ENCODE results near the gene SFXN4. TPM values are rescaled to one million over a fixed set of nuclear protein-coding genes. Genes with fewer than 3 reads are reported as not detected.
"Not testable (repeated sequence)": the region's sequence is repeated elsewhere in the genome, so short reads cannot be mapped to it uniquely, and the experiment has no call there.

Gene SFXN4
- total and polyA plus RNA-seq, 9 donors, result 11.8 to 54.9 (median 18.9) TPM

DNA sequence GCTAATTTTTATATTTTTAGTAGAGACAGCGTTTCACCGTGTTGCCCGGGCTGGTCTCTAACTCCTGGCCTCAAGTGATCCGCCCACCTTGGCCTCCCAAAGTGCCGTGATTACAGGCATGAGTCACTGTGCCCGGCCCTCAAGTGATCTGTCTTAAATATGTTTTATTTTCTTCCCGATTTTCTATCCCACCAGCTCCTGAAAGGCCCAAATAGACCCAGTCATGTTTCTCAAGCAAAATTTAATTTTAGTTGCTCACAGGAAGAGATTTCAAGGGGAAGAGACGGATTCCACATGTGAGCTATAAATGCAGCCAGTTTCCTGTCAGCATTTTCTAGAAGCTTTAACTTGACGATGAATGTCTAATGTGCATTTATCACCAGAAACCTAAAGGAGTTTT lies 49.6 kb downstream of the SFXN4 start:
- no peak overlapping the region for H3K4me3 ChIP-seq
- H3K4me1 ChIP-seq (ENCODE audit: insufficient read depth), result no peaks in the 10 kb centered on the region
- intact Hi-C loops (cut with DNase I), result no loop called here
- no peak for DNase-seq
- H3K27me3 ChIP-seq, result no peaks in the 10 kb centered on the region
- no peaks in the 10 kb centered on the region for H3K9me3 ChIP-seq
- 71 to 83% (median 82%) methylated on average over 9 of the region's 9 CpGs for WGBS, 3 donors
- TF ChIP-seq EP300 (IDR thresholded peaks at IDR 0.05) (no peak), POLR2A (IDR thresholded peaks at IDR 0.05) (no peak)
- TF ChIP-seq, protein P1, sequence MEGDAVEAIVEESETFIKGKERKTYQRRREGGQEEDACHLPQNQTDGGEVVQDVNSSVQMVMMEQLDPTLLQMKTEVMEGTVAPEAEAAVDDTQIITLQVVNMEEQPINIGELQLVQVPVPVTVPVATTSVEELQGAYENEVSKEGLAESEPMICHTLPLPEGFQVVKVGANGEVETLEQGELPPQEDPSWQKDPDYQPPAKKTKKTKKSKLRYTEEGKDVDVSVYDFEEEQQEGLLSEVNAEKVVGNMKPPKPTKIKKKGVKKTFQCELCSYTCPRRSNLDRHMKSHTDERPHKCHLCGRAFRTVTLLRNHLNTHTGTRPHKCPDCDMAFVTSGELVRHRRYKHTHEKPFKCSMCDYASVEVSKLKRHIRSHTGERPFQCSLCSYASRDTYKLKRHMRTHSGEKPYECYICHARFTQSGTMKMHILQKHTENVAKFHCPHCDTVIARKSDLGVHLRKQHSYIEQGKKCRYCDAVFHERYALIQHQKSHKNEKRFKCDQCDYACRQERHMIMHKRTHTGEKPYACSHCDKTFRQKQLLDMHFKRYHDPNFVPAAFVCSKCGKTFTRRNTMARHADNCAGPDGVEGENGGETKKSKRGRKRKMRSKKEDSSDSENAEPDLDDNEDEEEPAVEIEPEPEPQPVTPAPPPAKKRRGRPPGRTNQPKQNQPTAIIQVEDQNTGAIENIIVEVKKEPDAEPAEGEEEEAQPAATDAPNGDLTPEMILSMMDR (IDR thresholded peaks at IDR 0.05), result no peak
- H3K27ac ChIP-seq, result no peak overlapping the region
- H3K36me3 ChIP-seq, result no peaks in the 10 kb centered on the region

DNA sequence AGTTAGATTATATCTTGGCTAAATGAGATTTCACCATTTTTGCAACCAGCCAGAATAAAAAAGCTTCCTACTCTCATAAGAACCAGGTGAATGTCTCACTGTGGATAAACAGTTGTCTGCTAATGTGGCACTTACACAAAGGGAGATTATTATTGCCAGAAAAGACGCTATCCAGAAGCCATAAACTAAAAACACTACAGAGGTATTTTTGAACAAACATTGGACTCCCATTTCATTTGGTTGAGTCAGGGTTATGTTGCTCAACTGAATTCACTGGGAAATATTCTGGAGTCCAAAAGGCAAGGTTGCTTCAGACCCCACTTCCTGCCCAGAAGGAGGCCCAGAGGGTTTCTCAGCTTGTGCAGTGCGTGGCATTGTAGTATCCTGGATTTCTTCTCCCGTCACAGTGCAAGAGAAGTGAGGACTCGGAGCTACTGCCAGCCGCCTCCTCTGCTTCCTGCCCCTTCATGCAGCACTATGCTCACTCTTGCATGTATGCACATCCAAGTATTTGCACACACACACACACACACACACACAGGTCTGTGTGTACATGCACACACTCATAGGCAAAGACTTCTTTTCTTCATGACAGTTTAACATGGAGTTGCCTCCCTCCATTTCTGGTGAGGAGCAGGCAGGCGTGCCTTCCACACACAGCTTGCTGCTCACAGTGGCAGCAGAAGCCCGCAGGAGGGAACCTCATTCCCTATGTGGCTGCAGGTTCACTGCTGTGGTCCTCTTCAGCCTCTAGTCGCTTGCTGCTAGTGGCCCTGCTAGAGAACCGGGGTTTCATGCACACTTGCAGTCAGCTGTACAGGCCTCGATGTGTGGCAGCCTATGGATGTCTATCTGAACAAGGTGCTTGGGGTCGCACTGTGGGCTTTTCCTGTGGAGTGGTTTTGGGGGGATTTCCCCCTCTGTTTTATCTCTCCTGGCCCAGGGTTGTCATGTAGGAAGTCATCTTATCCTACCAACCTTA lies 51.5 kb downstream of the SFXN4 start:
- H3K4me1 ChIP-seq (ENCODE audit: insufficient read depth), result no peaks in the 10 kb centered on the region
- no peaks in the 10 kb centered on the region for H3K27me3 ChIP-seq
- no peak overlapping the region for H3K27ac ChIP-seq
- no peak for DNase-seq
- 78 to 82% (median 79%) methylated on average over 11 of the region's 11 CpGs for WGBS, 3 donors
- TF ChIP-seq EP300 (IDR thresholded peaks at IDR 0.05), result no peak
- no peak for TF ChIP-seq POLR2A (IDR thresholded peaks at IDR 0.05)
- TF ChIP-seq, protein P1 (IDR thresholded peaks at IDR 0.05), result no peak
- intact Hi-C loops (cut with DNase I), result no loop called here
- H3K4me3 ChIP-seq, result no peak overlapping the region
- no peaks in the 10 kb centered on the region for H3K9me3 ChIP-seq
- no peaks in the 10 kb centered on the region for H3K36me3 ChIP-seq

DNA sequence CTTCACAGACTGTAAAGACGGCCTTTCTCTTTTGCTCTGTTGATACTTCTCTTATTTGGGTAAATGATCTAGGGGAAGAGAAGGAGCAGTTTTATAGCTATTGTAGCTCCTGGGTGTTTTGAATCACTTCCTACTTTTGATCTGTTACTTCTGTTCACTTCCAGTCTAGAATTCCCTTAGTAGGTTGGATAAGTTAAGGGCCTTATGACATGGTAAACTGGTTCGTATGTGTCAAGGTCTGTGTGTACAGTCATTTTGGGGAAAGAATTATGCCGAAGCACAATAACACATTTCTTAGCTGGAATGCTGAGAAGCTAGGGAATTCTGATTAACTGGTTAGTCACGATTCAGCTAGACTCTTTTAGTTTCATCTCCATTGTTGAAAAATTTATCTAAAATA lies 53.5 kb downstream of the SFXN4 start:
- Histone ChIP-seq H3K36me3 (no peaks in the 10 kb centered on the region), H3K9me3 (no peaks in the 10 kb centered on the region), H3K4me3 (no peak overlapping the region), H3K27ac (no peak overlapping the region), H3K27me3 (no peaks in the 10 kb centered on the region), H3K4me1 (ENCODE audit: insufficient read depth) (no peaks in the 10 kb centered on the region)
- TF ChIP-seq EP300 (IDR thresholded peaks at IDR 0.05) (no peak), POLR2A (IDR thresholded peaks at IDR 0.05) (no peak)
- TF ChIP-seq, protein P1 (IDR thresholded peaks at IDR 0.05), result no peak
- intact Hi-C loops (cut with DNase I), result no loop called here
- no peak for DNase-seq
- 45 to 64% (median 58%) methylated on average over 4 of the region's 4 CpGs for whole genome bisulfite sequencing, 3 donors

DNA sequence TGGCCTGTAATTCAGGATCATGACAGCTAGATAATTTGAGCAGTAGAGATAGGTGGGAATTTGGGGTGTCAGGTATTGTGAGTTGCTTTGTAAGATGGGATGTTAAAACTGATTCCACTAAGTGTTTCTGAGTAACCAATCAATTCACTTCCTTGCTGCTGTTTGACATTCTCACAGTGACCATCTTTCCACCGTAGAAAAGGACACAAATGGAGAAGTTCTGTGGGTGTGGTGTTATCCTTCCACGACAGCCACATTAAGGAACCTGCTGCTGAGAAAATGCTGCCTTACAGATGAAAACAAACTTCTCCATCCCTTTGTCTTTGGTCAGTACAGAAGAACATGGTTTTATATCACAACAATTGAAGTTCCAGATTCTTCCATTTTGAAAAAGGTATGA lies 57.7 kb downstream of the SFXN4 start:
- intact Hi-C loops (cut with DNase I), result loop anchor here in 1 of 4 donors (10.0 kb wide), 1 partner anchor 57 kb away; the partner anchor contains the start of gene SFXN4
- H3K36me3 ChIP-seq, result not testable (repeated sequence)

DNA sequence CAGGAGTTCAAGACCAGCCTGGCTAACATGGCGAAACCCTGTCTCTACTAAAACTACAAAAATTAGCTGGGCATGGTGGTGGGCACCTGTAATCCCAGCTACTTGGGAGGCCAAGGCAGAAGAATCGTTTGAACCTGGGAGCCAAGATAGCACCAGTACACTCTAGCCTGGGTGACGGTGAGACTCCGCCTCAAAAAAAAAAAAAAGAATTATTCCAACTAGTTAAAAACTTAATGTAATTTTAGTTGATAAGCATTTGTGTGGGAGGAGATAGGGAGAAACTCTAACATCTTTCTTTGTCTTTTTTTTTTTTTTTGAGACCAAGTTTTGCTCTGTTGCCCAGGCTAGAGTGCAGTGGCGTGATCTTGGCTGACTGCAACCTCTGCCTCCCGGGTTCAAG lies 58.4 kb downstream of the SFXN4 start:
- not testable (repeated sequence) for H3K4me3 ChIP-seq; H3K36me3 ChIP-seq; H3K27me3 ChIP-seq; H3K4me1 ChIP-seq (ENCODE audit: insufficient read depth); H3K27ac ChIP-seq; H3K9me3 ChIP-seq; DNase-seq
- WGBS, 3 donors, result 88 to 91% (median 89%) methylated on average over 6 of the region's 6 CpGs
- intact Hi-C loops (cut with DNase I), result loop anchor here in 1 of 4 donors (10.0 kb wide), 1 partner anchor 58 kb away; the partner anchor contains the start of gene SFXN4

More for the DNA sequence above, 57.7 kb downstream of the SFXN4 start:
- H3K27ac ChIP-seq; H3K27me3 ChIP-seq; H3K4me1 ChIP-seq (ENCODE audit: insufficient read depth); H3K4me3 ChIP-seq; H3K9me3 ChIP-seq; DNase-seq: not testable (repeated sequence)
- WGBS, 3 donors, result 83 to 95% (median 94%) methylated on average over 2 of the region's 2 CpGs

DNA sequence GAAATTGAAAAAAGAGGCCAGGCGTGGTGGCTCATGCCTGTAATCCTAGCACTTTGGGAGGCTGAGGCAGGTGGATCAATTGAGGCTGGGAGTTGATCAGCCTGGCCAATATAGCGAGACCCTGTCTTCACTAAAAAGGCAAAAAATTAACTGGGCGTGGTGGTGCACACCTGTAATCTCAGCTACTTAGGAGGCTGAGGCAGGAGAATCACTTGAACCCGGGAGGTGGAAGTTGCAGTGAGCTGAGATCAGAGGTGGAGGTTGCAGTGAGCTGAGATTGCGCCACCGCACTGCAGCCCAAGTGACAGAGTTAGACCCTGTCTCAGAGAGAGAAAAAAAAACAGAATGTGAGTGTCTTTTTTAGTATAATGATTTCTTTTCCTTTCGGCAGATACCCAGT lies 59.6 kb downstream of the SFXN4 start:
- H3K27ac ChIP-seq; H3K4me3 ChIP-seq; H3K27me3 ChIP-seq; H3K4me1 ChIP-seq (ENCODE audit: insufficient read depth); H3K36me3 ChIP-seq; DNase-seq; H3K9me3 ChIP-seq: not testable (repeated sequence)
- 95 to 98% (median 97%) methylated on average over 7 of the region's 7 CpGs for WGBS, 3 donors
- intact Hi-C loops (cut with DNase I), result loop anchor here in 1 of 4 donors (10.0 kb wide), 1 partner anchor 59 kb away; the partner anchor contains the start of gene SFXN4

All from ovary (tissue), 9 donors.